Endothelial cell of umbilical vein (primary cell): Measurements from ENCODE around the gene KHK. TPM values are rescaled to one million over a fixed set of nuclear protein-coding genes. Genes with fewer than 3 reads are reported as not detected.

ENCODE experiments used
- BruUV-seq: library from RNA; stranded (reverse); fragments of 400-500 nt; replicated peaks from 2 replicates; lab custom pipeline; 2021; lab: Mats Ljungman, UMichigan
- CTCF ChIA-PET: fragments of 300-600, 350-600 bp; sonication (Branson Sonifier 250); formaldehyde crosslinking; loops from one replicate; lab custom pipeline; 2021; ENCODE audit warnings: antibody characterized with exemption, inconsistent platforms; lab: Charles Lee
- POLR2A ChIA-PET: fragments of 300-600, 350-600 bp; sonication (Branson Sonifier 250); formaldehyde crosslinking; loops from one replicate; lab custom pipeline; 2021; ENCODE audit warnings: antibody characterized with exemption, inconsistent platforms; lab: Charles Lee
- DNase-seq: peaks from one replicate; pipeline ENCODE4 v3.0.0-alpha.2; 2011; ENCODE audit warnings: low read depth, low spot score
- FAIRE-seq: peaks from 2 replicates; lab custom pipeline; 2011; peaks lifted over from hg19 to GRCh38; lab: Jason Lieb, UNC
- H2AFZ ChIP-seq: 2 replicates; pipeline ENCODE4 v1.6.0; 2012; ENCODE audit warnings: low read depth, low read length, control low read depth, inconsistent platforms
- H3K27ac ChIP-seq: 2 replicates; pipeline ENCODE4 v1.5.1; 2011; ENCODE audit warnings: low read depth, mild to moderate bottlenecking, control low read depth, low read length, moderate library complexity; ENCODE audit not compliant: insufficient read depth
- H3K27me3 ChIP-seq, 2 experiments: 2 replicates each; pipeline versions ENCODE4 v1.6.0 to v1.6.1; 2011; ENCODE audit warnings: low read length in 2 of 2, mixed read lengths in 1 of 2; ENCODE audit not compliant: control insufficient read depth in 2 of 2, insufficient read depth in 2 of 2
- H3K36me3 ChIP-seq, 2 experiments: 2 replicates in 1 of 2; 3 replicates in 1 of 2; pipeline ENCODE4 v1.5.1; 2011; ENCODE audit warnings: low read length in 2 of 2, mild to moderate bottlenecking in 1 of 2, moderate library complexity in 1 of 2; ENCODE audit not compliant: control insufficient read depth in 2 of 2, insufficient read depth in 2 of 2; ENCODE audit errors: extremely low read depth in 1 of 2
- H3K4me1 ChIP-seq: 3 replicates; pipeline ENCODE4 v1.5.1; 2011; ENCODE audit warnings: mild to moderate bottlenecking, low read length; ENCODE audit not compliant: control insufficient read depth, insufficient read depth; ENCODE audit errors: extremely low read depth
- H3K4me2 ChIP-seq: 2 replicates; pipeline ENCODE4 v1.6.1; 2011; ENCODE audit warnings: low read length, control low read depth, mixed read lengths; ENCODE audit not compliant: insufficient read depth
- H3K4me3 ChIP-seq, 3 experiments: fragments of 200-600 bp in 1 of 3; sonication (generic), shearing (Covaris generic) in 1 of 3; replicated peaks in 1 of 3; 2 replicates each; pipeline ENCODE4 v1.5.1; 2011 to 2016; ENCODE audit warnings: control low read depth in 3 of 3, low read length in 3 of 3, mild to moderate bottlenecking in 2 of 3, inconsistent platforms in 1 of 3, low read depth in 1 of 3, moderate library complexity in 1 of 3; ENCODE audit not compliant: insufficient read depth in 1 of 3
- H3K79me2 ChIP-seq: 2 replicates; pipeline ENCODE4 v1.6.0; 2012; ENCODE audit warnings: low read length, inconsistent platforms; ENCODE audit not compliant: control insufficient read depth, insufficient read depth
- H3K9ac ChIP-seq: replicated peaks from 2 replicates; pipeline ENCODE3; 2011; ENCODE audit warnings: low read length, control low read depth; ENCODE audit not compliant: insufficient read depth; ENCODE audit errors: extremely low read depth
- H3K9me1 ChIP-seq: replicated peaks from 3 replicates; pipeline ENCODE4 v1.6.0; 2011; ENCODE audit warnings: mild to moderate bottlenecking, low read length; ENCODE audit not compliant: control insufficient read depth, insufficient read depth; ENCODE audit errors: extremely low read depth
- H3K9me3 ChIP-seq: replicated peaks from 2 replicates; pipeline ENCODE4 v1.5.1; 2012; ENCODE audit warnings: low read length, inconsistent platforms; ENCODE audit not compliant: control insufficient read depth, insufficient read depth
- H4K20me1 ChIP-seq: replicated peaks from 2 replicates; pipeline ENCODE3; 2011; ENCODE audit warnings: mild to moderate bottlenecking, low read length; ENCODE audit not compliant: control insufficient read depth, insufficient read depth; ENCODE audit errors: extremely low read depth
- CTCF ChIP-seq, 2 donors: IDR thresholded peaks; 1 replicate in 1 of 2; 2 replicates in 1 of 2; pipeline ENCODE4 v1.5.1; 2011; ENCODE audit warnings: low read length in 2 of 2, mild to moderate bottlenecking in 2 of 2, moderate library complexity in 2 of 2, control low read depth in 1 of 2, inconsistent platforms in 1 of 2, low read depth in 1 of 2; ENCODE audit not compliant: insufficient read depth in 1 of 2; ENCODE audit errors: extremely low read depth in 1 of 2
- EZH2 ChIP-seq: IDR thresholded peaks from 2 replicates; pipeline ENCODE4 v1.6.1; 2012; ENCODE audit warnings: borderline replicate concordance, low read depth, mild to moderate bottlenecking, moderate library complexity, low read length, inconsistent platforms; ENCODE audit not compliant: severe bottlenecking
- FOS ChIP-seq: IDR thresholded peaks from 2 replicates; pipeline ENCODE4 v1.6.1; 2011; ENCODE audit warnings: mild to moderate bottlenecking, low read length, moderate library complexity, borderline replicate concordance; ENCODE audit not compliant: insufficient read depth
- GATA2 ChIP-seq: IDR thresholded peaks from 2 replicates; pipeline ENCODE4 v1.7.0; 2011; ENCODE audit warnings: low read depth, mild to moderate bottlenecking, moderate library complexity, mixed read lengths, low read length; ENCODE audit not compliant: insufficient read length, insufficient read depth
- JUN ChIP-seq: IDR thresholded peaks from 2 replicates; pipeline ENCODE4 v1.6.1; 2011; ENCODE audit warnings: borderline replicate concordance, low read depth; ENCODE audit not compliant: insufficient read length, insufficient read depth
- MAX ChIP-seq: IDR thresholded peaks from 2 replicates; pipeline ENCODE4 v1.6.1; 2011; ENCODE audit not compliant: insufficient read depth, insufficient read length
- MYC ChIP-seq: IDR thresholded peaks from one replicate; pipeline ENCODE4 v1.6.1; 2011; ENCODE audit warnings: mild to moderate bottlenecking, low read depth, low read length
- POLR2A ChIP-seq: IDR thresholded peaks from 2 replicates; pipeline ENCODE4 v1.6.1; 2012; ENCODE audit warnings: low read depth, mild to moderate bottlenecking, control low read depth, low read length
- POLR2AphosphoS5 ChIP-seq: IDR thresholded peaks from 2 replicates; pipeline ENCODE4 v1.6.1; 2012; ENCODE audit warnings: low read depth, mild to moderate bottlenecking, control low read depth, low read length, moderate library complexity; ENCODE audit not compliant: insufficient read depth
- dilution Hi-C: fragments of 300-500 bp; cut with MboI; formaldehyde crosslinking; loops from one replicate; pipeline ENCODE4 v1.15.0; 2019; ENCODE audit warnings: low sequenced_read_pairs; ENCODE audit not compliant: extremely low pct_ligation_motif_present
- intact Hi-C: fragments of 100-400 bp; cut with micrococcal nuclease; formaldehyde crosslinking; loops from one replicate; pipeline ENCODE4 v1.10.0; 2022
- polyA plus RNA-seq, 4 experiments: library from polyadenylated mRNA; depleted of rRNA in 3 of 4; stranded (reverse) in 3 of 4; unstranded in 1 of 4; fragments of >200 nt; gene quantifications; 2 replicates each; pipeline versions ENCODE4 v1.2.1 to v1.2.3, GENCODE V29; 2011 to 2012; ENCODE audit warnings: missing spikeins in 1 of 4
- total RNA-seq: library from RNA; stranded (reverse); gene quantifications from 2 replicates; pipeline ENCODE4 v1.2.3, GENCODE V29; 2021

KHK gene
- total and polyA plus RNA-seq, 2 donors (not counting 3 experiments of a cell fraction or from before 2014, with no cell fraction given): 2.9 to 4.4 TPM

- H2AFZ ChIP-seq: no peak overlapping the region
- dilution Hi-C loops (no loop called here), intact Hi-C loops (no loop called here)
- H3K4me1 ChIP-seq: peaks cover 10% of the 10 kb centered on the region
- H3K9me1 ChIP-seq: no peaks in the 10 kb centered on the region
- no peak overlapping the region for H3K4me2 ChIP-seq
- H3K9ac ChIP-seq: no peak overlapping the region
- no peak for TF ChIP-seq CTCF (IDR thresholded peaks at IDR 0.05; ENCODE audit: extremely low read depth in 1 of 2, insufficient read depth in 1 of 2, low read depth in 1 of 2, low read length in 2 of 2)
- TF ChIP-seq GATA2: no peak
- H3K36me3 ChIP-seq: peaks cover 6 to 27% of the 10 kb centered on the region in 2 experiments
- no peak for DNase-seq
- no peaks in the 10 kb centered on the region for H4K20me1 ChIP-seq
- no peaks in the 10 kb centered on the region for H3K9me3 ChIP-seq
- POLR2A ChIA-PET: no interaction called here
- H3K79me2 ChIP-seq: peaks cover 14% of the 10 kb centered on the region
- CTCF ChIA-PET: interaction anchor here (0.8 to 1.2 kb wide), 2 partner anchors 10 to 41 kb away, joined by 3 read pairs; partner anchors contain the start of gene CGREF1
- H3K4me3 ChIP-seq: no peak overlapping the region
- H3K27me3 ChIP-seq: no peaks in the 10 kb centered on the region
- no peak overlapping the region for H3K27ac ChIP-seq
- no peak for FAIRE-seq
- no TSS peak for BruUV-seq
Measured at GRCh38 chr2:27128668-27129571, 42.3 kb downstream of the KHK start.

- Histone ChIP-seq H3K9me1 (no peaks in the 10 kb centered on the region), H3K4me1 (peaks cover 10% of the 10 kb centered on the region), H3K4me3 (no peak overlapping the region), H3K27ac (no peak overlapping the region), H3K36me3 (peaks cover 6 to 27% of the 10 kb centered on the region in 2 experiments), H3K4me2 (no peak overlapping the region), H3K27me3 (no peaks in the 10 kb centered on the region), H2AFZ (no peak overlapping the region), H4K20me1 (no peaks in the 10 kb centered on the region), H3K9ac (no peak overlapping the region), H3K79me2 (peaks cover 18% of the 10 kb centered on the region), H3K9me3 (no peaks in the 10 kb centered on the region)
- dilution Hi-C loops: no loop called here
- BruUV-seq: no TSS peak
- DNase-seq (no peak), FAIRE-seq (no peak)
- CTCF ChIA-PET: no interaction called here
- no peak for TF ChIP-seq POLR2A
- no peak for TF ChIP-seq MYC
- TF ChIP-seq EZH2: no peak
- no peak for TF ChIP-seq FOS
- TF ChIP-seq JUN: no peak
- TF ChIP-seq CTCF (IDR thresholded peaks at IDR 0.05; ENCODE audit: extremely low read depth in 1 of 2, insufficient read depth in 1 of 2, low read depth in 1 of 2, low read length in 2 of 2): no peak
- no peak for TF ChIP-seq POLR2AphosphoS5
- no peak for TF ChIP-seq GATA2
- TF ChIP-seq MAX: no peak
- intact Hi-C loops: no loop called here
- POLR2A ChIA-PET: no interaction called here
Measured at GRCh38 chr2:27130396-27130795, 43.8 kb downstream of the KHK start.
